Iris pigment epithelial cell (primary cell): ENCODE results near the gene GDF11.

Experiments
- DNase-seq: peaks from one replicate; pipeline ENCODE4 v3.0.0-alpha.2; 2011; ENCODE audit warnings: low read depth

Gene GDF11

GRCh38 chr12:55723516-55724225, 19.3 kb upstream of the GDF11 start:
- DNase-seq, result no peak

- peak; percentile 68 for DNase-seq
Observed at GRCh38 chr12:55724226-55724939, 18.5 kb upstream of the GDF11 start.

- DNase-seq, result no peak
Observed at GRCh38 chr12:55724940-55725309, 18.0 kb upstream of the GDF11 start.

- no peak for DNase-seq
Observed at GRCh38 chr12:55725556-55725955, 17.4 kb upstream of the GDF11 start.

- DNase-seq, result no peak
Observed at GRCh38 chr12:55726971-55727370, 16.0 kb upstream of the GDF11 start.

- DNase-seq, result peak; percentile 56
Observed at GRCh38 chr12:55727643-55728185, 15.2 kb upstream of the GDF11 start.

- peak; percentile 68 for DNase-seq
Observed at GRCh38 chr12:55728186-55728938, 14.6 kb upstream of the GDF11 start.

- peak; percentile 98 for DNase-seq
Observed at GRCh38 chr12:55728939-55729818, 13.7 kb upstream of the GDF11 start, which contains the start of gene CD63. Gene CD63 (minus strand): TSS chr12:55729009. CDS start chr12:55728341, 668 bp downstream.

- peak; percentile 78 for DNase-seq
Observed at GRCh38 chr12:55729819-55730818, 12.8 kb upstream of the GDF11 start.

GRCh38 chr12:55732288-55732687, 10.6 kb upstream of the GDF11 start:
- no peak for DNase-seq

GRCh38 chr12:55733021-55733555, 9.8 kb upstream of the GDF11 start:
- no peak for DNase-seq

GRCh38 chr12:55733858-55734257, 9.1 kb upstream of the GDF11 start:
- no peak for DNase-seq

- no peak for DNase-seq
Observed at GRCh38 chr12:55734595-55734994, 8.3 kb upstream of the GDF11 start.

GRCh38 chr12:55736076-55736475, 6.8 kb upstream of the GDF11 start:
- DNase-seq, result no peak

GRCh38 chr12:55736780-55737580, 5.9 kb upstream of the GDF11 start:
- DNase-seq, result peak; percentile 71

GRCh38 chr12:55737581-55738122, 5.3 kb upstream of the GDF11 start:
- no peak for DNase-seq

GRCh38 chr12:55738123-55739024, 4.5 kb upstream of the GDF11 start:
- peak; percentile 80 for DNase-seq

GRCh38 chr12:55739025-55739378, 3.9 kb upstream of the GDF11 start:
- DNase-seq, result no peak
